RWPE1 (cell line): ENCODE data around the gene TRIM59.

ENCODE experiments used
- CTCF ChIA-PET: fragments of 350-600 bp; sonication (Branson Sonifier 250); formaldehyde crosslinking; extraction: SDS; loops from one replicate; lab custom pipeline; 2021; lab: Yijun Ruan, JAX
- POLR2A ChIA-PET: fragments of 400-600 bp; formaldehyde crosslinking; extraction: SDS; loops from one replicate; lab custom pipeline; 2020; ENCODE audit warnings: antibody characterized with exemption; ENCODE audit not compliant: low non-redundant PET; lab: Yijun Ruan, JAX
- DNase-seq: peaks from one replicate; pipeline ENCODE4 v3.0.0; 2012; ENCODE audit warnings: low spot score
- H3K27ac ChIP-seq: fragments of 450-650 bp; 2 replicates; pipeline ENCODE4 v1.5.1; 2017
- TF ChIP-seq, protein P1 (sequence below): fragments of 450-650 bp; conservative IDR thresholded peaks from 2 replicates; pipeline ENCODE4 v1.5.1; 2017; ENCODE audit warnings: low read depth, mild to moderate bottlenecking

TRIM59 gene

DNA sequence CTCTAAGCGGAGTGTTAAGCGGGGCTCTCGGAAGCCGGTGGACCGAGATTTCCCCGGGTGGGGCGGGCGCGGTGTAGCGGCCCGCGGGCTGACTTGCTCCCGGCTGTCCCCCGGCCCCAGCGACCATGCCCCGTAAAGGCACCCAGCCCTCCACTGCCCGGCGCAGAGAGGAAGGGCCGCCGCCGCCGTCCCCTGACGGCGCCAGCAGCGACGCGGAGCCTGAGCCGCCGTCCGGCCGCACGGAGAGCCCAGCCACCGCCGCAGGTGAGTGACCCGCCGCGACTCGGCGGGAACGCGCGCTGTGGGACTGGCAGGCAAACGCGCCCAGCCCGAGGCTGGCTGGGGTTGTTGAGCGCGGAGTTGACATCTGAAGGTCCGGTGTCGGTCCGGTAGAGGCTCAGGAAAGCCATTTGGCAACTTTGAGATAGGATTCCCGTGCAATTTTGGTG lies 48.9 kb downstream of the TRIM59 start:
- TF ChIP-seq, protein P1, sequence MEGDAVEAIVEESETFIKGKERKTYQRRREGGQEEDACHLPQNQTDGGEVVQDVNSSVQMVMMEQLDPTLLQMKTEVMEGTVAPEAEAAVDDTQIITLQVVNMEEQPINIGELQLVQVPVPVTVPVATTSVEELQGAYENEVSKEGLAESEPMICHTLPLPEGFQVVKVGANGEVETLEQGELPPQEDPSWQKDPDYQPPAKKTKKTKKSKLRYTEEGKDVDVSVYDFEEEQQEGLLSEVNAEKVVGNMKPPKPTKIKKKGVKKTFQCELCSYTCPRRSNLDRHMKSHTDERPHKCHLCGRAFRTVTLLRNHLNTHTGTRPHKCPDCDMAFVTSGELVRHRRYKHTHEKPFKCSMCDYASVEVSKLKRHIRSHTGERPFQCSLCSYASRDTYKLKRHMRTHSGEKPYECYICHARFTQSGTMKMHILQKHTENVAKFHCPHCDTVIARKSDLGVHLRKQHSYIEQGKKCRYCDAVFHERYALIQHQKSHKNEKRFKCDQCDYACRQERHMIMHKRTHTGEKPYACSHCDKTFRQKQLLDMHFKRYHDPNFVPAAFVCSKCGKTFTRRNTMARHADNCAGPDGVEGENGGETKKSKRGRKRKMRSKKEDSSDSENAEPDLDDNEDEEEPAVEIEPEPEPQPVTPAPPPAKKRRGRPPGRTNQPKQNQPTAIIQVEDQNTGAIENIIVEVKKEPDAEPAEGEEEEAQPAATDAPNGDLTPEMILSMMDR: no peak
- peak overlapping the region; percentile 98 for H3K27ac ChIP-seq
- ChIA-PET POLR2A (no interaction called here), CTCF (interaction anchor here (0.6 kb wide), 1 partner anchor 44 kb away, joined by 3 read pairs; no protein-coding TSS in a partner anchor)
- DNase-seq: no peak

DNA sequence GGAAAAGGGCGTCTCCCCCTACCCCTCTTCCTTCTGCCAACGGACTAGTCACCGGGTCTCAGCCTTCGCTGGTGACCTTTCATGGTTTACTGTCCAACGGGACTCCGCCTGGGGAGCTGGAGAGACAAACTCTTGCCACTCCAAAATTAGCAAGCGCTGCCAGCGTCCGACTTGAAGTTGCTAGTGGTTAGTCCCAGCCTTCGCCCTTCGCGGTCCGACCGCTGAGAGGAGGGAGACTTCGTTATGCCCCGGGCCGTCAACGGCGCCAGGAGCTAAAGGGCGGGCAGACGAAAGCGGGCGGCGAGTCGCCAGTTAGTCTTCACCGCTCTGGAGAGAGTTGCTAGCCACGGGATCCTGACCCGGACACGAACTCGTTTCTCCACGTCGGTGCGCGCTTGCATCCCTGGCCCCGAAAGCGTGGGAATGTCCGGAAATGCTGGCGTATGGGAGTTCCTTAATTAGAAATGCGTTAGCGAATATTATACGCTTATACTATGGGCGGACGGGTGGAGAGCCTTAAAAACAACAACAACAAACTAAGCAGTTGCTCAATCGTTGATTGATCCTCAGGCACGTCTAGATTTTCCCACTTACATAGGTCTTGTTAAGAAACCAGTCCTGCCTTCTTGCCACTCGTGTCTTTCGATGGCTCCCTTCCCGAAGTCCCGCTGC lies 49.4 kb downstream of the TRIM59 start:
- DNase-seq: no peak
- CTCF ChIA-PET: interaction anchor here (0.6 to 1.6 kb wide), 3 partner anchors 13 to 1024 kb away, joined by 3 to 8 read pairs (median 3); no protein-coding TSS in a partner anchor
- H3K27ac ChIP-seq: peak overlapping the region; percentile 98
- TF ChIP-seq, protein P1: no peak
- POLR2A ChIA-PET: no interaction called here

GRCh38 chr3:160399125-160400029 lies 50.2 kb downstream of the TRIM59 start, which contains the start of the genes IFT80 and SMC4:
Gene IFT80, minus strand, starts transcription at chr3:160399225. Its CDS starts 14,625 bp downstream, at chr3:160384600.
Gene SMC4, plus strand, starts transcription at chr3:160399650. Its CDS starts 1,177 bp downstream, at chr3:160400827.
- TF ChIP-seq, protein P1: no peak
- DNase-seq: peak; percentile 96
- ChIA-PET POLR2A (no interaction called here), CTCF (interaction anchor here (0.6 to 1.6 kb wide), 3 partner anchors 14 to 1024 kb away, joined by 3 to 8 read pairs (median 3); no protein-coding TSS in a partner anchor)
- peak within 1 kb of the TSS; percentile 98 for H3K27ac ChIP-seq

- TF ChIP-seq, protein P1: no peak
- ChIA-PET CTCF (interaction anchor here (1.6 kb wide), 1 partner anchor 15 kb away, joined by 8 read pairs; no protein-coding TSS in a partner anchor), POLR2A (no interaction called here)
- no peak for DNase-seq
- H3K27ac ChIP-seq: peak overlapping the region; percentile 98
Measured at GRCh38 chr3:160398820-160399124, 50.8 kb downstream of the TRIM59 start.

GRCh38 chr3:160395297-160395696 lies 54.3 kb downstream of the TRIM59 start:
- no peak for DNase-seq
- CTCF ChIA-PET: interaction anchor here (0.6 kb wide), 1 partner anchor 401 kb away, joined by 4 read pairs; no protein-coding TSS in a partner anchor
- POLR2A ChIA-PET: no interaction called here
- TF ChIP-seq, protein P1: no peak
- no peak overlapping the region for H3K27ac ChIP-seq

GRCh38 chr3:160394009-160394392 lies 55.6 kb downstream of the TRIM59 start:
- CTCF ChIA-PET: no interaction called here
- DNase-seq: no peak
- TF ChIP-seq, protein P1: no peak
- POLR2A ChIA-PET: no interaction called here
- H3K27ac ChIP-seq: no peak overlapping the region
